Body of pancreas (tissue), 4 donors: ENCODE measurements around the gene CCL11.

ENCODE experiments used
- CTCF ChIP-seq, 7 experiments: fragments of 450-650 bp in 4 of 7; fragments of 200-600 bp in 3 of 7; sonication (generic) in 3 of 7; IDR thresholded peaks; one replicate each; pipeline ENCODE4 v1.5.1; 2016 to 2019; ENCODE audit warnings: antibody characterized with exemption in 7 of 7
- POLR2A ChIP-seq, 3 donors: fragments of 450-650 bp; IDR thresholded peaks; one replicate each; pipeline ENCODE4 v1.6.1; 2016; ENCODE audit warnings: antibody characterized with exemption in 3 of 3, mild to moderate bottlenecking in 2 of 3

- TF ChIP-seq POLR2A (IDR thresholded peaks at IDR 0.05) (no peak), CTCF (IDR thresholded peaks at IDR 0.05) (no peak)
Measured at GRCh38 chr17:34237458-34237857, 48.1 kb upstream of the CCL11 start.
